Left hindlimb (tissue), 1 donor: ENCODE measurements around the gene PHLDA2.

ENCODE experiments used
- DNase-seq: peaks from one replicate; pipeline ENCODE4 v3.0.0-alpha.2; 2018

The PHLDA2 gene, protein sequence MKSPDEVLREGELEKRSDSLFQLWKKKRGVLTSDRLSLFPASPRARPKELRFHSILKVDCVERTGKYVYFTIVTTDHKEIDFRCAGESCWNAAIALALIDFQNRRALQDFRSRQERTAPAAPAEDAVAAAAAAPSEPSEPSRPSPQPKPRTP

GRCh38 chr11:2928605-2929530 lies at the start of gene PHLDA2:
TSS of gene PHLDA2 (minus strand) at chr11:2929420. CDS start at chr11:2929364, 56 bp downstream.
- DNase-seq = no peak

DNA sequence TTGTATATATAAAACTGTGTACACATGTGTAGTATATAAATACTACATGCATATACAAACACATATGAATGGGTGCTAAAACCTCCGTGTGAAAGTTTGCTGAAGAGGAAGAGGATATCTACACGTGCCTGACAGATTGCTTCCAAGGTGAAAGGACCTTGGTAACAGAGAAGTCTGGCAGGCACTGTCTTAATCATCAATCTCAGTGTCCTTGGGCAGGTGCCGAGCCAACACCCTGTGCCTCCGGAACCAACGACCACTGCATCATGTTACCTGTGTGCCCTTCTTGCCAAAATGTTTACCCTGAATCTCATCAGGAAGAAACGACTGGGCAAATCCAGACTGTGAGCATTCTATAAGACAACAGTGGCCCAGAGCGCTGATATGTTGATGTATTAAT lies 47.9 kb upstream of the PHLDA2 start:
- no peak for DNase-seq

GRCh38 chr11:2976294-2977063 lies 47.3 kb upstream of the PHLDA2 start:
- no peak for DNase-seq

DNA sequence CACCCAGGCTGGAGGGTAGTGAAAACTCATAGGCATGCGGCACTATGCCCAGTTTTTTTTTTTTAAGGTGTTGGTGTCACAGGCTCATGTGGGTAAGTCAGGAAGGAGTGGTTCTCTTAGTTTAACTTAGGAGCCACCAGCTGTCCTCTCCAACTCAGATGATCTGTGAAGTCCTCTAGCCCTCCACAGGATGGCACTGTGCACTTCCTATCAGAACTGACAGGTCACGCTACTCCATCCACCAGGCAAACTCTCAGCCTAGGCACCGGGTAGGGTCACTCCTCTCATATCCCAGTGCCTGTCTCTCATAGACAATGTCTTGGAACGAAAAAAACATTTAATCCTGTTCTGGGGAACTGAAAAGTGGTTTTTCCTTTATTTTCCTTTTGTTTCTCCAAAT lies 46.4 kb upstream of the PHLDA2 start:
- no peak for DNase-seq

DNA sequence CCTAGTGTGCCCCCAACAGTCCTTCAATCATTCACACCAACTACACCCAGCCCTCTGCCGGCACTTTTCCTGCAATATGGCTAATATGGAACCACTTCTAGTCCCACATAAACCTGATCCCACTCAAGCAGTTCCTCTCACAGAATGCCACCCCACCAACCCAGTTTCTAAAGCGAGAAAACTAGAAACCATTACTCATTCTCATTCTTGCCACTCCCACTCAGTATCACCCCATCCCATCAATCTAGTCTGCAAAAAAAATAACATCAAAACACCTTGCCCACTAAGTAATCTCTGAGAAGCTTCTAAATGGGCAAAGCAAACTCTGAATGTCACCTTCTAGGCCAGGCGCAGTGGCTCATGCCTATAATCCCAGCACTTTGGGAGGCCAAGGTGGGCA lies 45.1 kb upstream of the PHLDA2 start:
- DNase-seq = no peak

DNA sequence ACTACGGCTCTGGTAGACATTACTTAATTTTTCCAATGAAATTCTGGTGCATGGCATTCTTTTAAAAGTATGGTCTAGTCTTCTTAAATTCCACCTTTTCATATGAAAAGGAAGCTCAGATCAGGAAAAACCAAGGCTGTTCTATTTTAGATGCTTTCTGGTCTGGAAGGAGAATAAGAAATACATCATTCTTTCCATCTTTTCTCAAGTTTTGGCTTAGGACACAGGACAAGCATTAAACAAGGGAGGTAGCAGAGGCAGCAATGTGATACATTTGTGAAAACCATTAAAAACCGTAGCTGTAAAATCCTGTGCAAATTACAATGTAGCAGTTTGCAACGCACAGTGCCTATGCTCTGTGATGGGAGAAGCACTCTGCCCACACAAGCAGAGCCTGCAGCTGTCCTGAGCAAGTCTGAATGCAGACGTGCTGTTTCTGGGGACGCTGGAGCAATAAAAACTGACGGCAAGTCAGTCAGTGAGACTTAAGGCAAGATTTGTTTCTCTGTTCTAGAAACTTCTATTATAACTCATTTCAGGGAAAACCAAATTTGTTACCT lies 39.2 kb upstream of the PHLDA2 start:
- no peak for DNase-seq

DNA sequence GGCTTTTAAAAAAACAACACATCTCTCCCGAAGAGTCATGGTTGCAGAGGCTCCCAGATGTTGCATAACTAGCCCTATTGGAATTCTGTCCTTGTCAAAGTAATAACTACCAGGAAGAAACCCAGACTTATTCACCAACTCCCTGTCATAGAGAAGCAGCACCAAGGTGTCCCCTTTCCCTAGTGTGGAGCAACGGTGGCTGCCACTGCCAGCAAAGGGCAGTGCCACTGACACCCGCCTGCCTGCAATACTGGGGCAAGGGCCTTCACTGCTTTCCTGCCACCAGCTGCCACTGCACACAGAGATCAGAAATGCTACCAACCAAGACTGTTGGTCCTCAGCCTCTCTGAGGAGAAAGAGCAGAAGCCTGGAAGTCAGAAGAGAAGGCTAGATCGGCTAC lies 35.6 kb upstream of the PHLDA2 start:
- no peak for DNase-seq

- no peak for DNase-seq
These were observed 34.5 kb upstream of the PHLDA2 start for GRCh38 chr11:2963761-2964160.

DNA sequence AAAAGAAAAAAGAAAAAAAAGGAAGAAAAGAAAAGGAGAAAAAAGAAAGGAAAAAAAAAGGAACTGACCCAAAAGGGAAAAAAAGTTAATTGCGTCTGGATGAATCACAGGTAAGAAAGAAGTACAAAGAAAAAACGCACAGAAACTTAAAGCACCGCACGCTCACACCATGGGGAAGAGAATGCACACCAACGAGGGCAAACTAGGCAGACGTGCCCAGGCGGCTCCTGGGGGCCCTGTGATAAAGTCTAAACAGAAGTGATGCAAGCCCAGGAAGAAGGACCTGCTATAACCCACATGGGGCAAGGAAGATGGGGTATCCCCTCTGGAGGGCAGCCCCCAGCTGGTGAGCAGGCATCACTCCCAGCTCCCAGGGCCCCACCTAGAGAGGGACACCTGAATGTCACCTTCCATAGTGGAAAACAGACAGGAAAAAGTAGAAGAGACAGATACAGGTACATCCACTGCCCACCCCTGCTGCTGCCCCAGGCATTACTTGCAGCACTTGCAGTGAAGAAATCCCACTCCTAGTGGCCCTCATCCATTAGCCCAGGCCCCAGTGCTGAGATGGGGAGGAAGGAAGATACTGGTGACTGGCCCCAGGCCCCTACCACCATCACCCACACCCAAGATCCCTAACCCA lies 34.0 kb upstream of the PHLDA2 start:
- DNase-seq = no peak

GRCh38 chr11:2961080-2961479 lies 31.9 kb upstream of the PHLDA2 start:
- DNase-seq = no peak

GRCh38 chr11:2960139-2960538 lies 30.9 kb upstream of the PHLDA2 start:
- no peak for DNase-seq

DNA sequence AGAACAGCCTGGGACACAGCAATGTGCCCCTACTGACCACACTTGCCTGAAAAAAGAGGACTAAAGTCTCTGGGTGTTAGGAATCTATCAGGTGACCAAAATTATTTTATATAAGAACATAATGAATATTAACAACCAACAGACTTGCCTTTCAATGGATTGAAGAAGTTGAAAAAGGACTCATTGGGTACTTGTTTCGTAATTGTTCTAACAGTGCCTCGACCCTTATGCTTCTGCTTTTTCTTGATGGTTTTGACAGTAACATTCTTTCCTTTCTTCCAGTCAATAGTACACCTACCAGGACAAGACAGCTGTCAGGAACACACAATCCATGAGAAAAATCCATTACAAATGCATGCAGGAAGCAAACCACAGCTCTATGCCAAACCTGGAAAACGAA lies 29.0 kb upstream of the PHLDA2 start:
- no peak for DNase-seq

GRCh38 chr11:2955906-2956476 lies 26.8 kb upstream of the PHLDA2 start:
- no peak for DNase-seq

- no peak for DNase-seq
These were observed 25.0 kb upstream of the PHLDA2 start for GRCh38 chr11:2954263-2954662.

- DNase-seq = no peak
These were observed 23.1 kb upstream of the PHLDA2 start for GRCh38 chr11:2952290-2952689.

DNA sequence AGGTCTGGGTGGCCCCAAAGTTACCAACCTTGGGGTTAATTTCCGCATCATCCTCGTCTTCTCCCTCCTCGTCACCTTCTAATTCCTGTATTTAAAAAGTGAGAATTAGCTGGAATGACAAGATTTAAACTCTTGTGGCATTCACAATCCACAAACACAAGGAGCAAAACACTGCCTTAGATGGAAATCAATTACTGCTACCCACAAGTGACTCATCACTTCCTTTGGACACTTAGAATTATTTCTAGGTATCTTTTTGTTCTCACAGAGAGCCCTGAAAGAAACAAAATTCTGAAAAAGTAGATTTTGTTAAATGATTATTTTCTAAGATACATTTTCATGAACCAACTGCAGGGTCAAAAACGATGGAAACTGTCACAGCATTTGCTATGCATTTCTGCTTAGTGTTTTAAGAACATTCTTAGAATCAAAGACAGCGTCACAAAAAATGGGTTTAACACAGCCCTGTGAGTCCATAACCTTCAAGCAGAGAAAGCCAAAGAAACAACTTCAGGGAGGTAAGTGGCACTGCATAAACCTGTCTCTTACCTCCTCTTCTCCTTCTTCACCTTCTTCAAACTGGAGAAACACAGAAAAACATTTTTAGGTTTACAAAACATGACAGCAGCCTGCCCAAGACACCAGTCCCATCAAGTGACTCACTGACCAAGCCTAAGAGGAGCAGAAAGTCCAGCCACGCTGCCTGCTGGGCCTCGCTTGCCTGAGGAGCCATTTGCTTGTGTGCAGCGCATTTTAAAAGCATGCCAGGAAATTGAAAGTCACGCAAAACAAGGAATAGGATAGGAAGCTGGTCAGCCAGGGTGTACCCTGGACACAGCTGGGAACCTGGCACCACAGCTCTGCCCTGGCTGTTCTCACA lies 22.3 kb upstream of the PHLDA2 start:
- no peak for DNase-seq

DNA sequence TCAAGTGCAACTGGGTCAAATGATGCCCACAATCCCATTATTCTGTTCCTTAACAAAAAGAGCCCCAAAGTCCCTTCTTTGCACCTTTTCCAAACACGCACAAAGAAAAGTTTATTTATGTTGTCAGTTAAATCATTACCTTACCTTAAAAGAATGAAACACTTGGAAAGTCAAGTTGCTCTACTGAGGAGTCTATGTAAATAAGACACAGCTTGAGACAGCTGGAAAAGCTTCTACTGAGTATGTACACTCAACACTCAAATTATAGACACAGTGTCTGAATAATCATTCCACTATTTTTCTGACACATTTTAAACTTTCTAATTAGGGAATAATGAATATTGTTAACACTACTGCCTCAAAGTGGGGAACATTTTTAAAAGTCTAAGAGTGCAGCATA lies 21.6 kb upstream of the PHLDA2 start:
- no peak for DNase-seq

DNA sequence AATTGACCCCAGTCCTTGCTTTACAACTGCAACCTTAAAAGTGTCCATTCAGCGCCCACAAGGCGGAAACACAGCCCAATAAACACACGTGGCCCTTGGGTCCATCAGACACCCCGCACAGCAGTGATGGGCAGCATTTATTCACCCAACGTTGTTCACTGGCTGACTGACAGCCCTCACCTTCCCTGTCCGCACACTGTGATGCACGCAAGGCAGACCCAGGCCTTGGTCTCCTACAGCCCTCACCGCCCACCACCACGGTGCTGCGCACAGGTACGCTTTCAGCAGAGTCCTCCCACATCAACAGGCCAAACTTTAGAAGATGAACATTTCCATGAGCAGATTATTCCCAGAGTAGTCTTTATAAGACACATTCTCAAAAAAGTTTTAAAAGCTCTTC lies 20.7 kb upstream of the PHLDA2 start:
- no peak for DNase-seq

DNA sequence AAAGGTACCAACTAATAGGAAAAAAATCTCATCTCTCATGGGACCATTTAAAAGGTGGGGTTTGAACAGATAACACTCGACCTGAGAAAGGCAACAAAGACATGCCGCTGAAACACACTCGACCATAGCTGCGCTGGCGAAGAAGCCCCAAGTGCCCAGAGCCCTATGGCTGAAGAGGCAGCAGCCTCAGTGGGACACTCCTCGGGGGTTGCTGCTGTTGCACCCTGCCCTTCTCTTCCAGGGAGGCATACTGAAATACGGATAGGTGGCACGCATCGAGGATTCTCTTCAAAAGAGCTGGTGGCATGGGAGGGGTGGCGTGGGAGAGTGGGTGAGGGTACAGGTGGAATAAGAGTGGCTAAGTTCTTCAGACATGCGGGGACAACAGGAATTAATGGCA lies 18.5 kb upstream of the PHLDA2 start:
- no peak for DNase-seq

DNA sequence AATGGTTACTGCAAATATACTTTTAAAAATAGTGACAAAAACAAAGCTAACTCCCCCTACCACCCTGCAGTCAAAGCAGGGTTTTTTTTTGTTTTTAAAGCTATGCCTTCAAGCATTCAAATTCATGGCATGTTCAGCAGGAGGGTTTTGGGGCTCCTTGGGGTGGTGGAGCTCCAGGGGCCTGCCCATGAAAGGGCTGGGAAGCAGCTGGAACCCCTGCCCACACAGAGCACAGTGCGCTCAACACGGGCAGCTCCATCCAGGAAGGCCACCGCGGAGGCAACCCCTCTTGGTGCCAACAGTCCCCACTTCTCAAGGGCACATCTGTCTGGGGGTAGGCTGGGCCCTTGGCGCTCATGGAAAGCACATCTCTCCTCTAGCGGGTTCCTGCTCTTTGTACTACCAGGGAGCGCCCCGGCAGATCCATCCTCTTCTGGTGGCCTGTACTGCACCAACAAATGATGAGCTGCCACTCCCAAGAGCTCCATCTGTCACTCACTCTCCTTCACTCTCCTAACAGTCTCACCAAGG lies 16.6 kb upstream of the PHLDA2 start:
- DNase-seq = no peak
